Neutrophil (primary cell): ENCODE measurements around the gene TMEM8B.
A peak's percentile ranks its signal among the peaks of the same experiment; 100 is the strongest.

Experiments
- H3K27ac ChIP-seq: fragments of 200-600 bp; sonication (generic); 2 replicates; pipeline ENCODE4 v1.5.1; 2016; ENCODE audit warnings: mild to moderate bottlenecking, moderate library complexity
- H3K27me3 ChIP-seq: fragments of 200-600 bp; sonication (generic); 2 replicates; pipeline ENCODE4 v1.6.0; 2016; ENCODE audit warnings: mild to moderate bottlenecking
- H3K36me3 ChIP-seq: fragments of 200-600 bp; sonication (generic); 2 replicates; pipeline ENCODE4 v1.5.1; 2017
- H3K4me1 ChIP-seq, 2 experiments: fragments of 200-600 bp in 1 of 2; sonication (generic) in 1 of 2; 1 replicate in 1 of 2; 2 replicates in 1 of 2; pipeline versions ENCODE4 v1.5.1 to v1.6.1; 2013 to 2016; ENCODE audit warnings: low read depth in 1 of 2, low read length in 1 of 2, mild to moderate bottlenecking in 1 of 2, moderate library complexity in 1 of 2; ENCODE audit not compliant: control insufficient read depth in 1 of 2, insufficient read depth in 1 of 2
- H3K4me3 ChIP-seq, 2 experiments: fragments of 200-600 bp in 1 of 2; sonication (generic) in 1 of 2; 1 replicate in 1 of 2; 2 replicates in 1 of 2; pipeline ENCODE4 v1.5.1; 2013 to 2016; ENCODE audit warnings: low read depth in 1 of 2, low read length in 1 of 2, mild to moderate bottlenecking in 1 of 2, moderate library complexity in 1 of 2
- H3K9me3 ChIP-seq: fragments of 200-600 bp; sonication (generic); 2 replicates; pipeline ENCODE4 v1.5.1; 2016
- TF ChIP-seq, protein P1 (sequence below): fragments of 200-600 bp; sonication (generic); IDR thresholded peaks from 2 replicates; pipeline ENCODE4 v1.5.1; 2016; ENCODE audit warnings: antibody characterized with exemption

The TMEM8B gene

GRCh38 chr9:35801328-35802128, 27.5 kb upstream of the TMEM8B start:
- no peak overlapping the region for H3K27ac ChIP-seq
- TF ChIP-seq, protein P1, sequence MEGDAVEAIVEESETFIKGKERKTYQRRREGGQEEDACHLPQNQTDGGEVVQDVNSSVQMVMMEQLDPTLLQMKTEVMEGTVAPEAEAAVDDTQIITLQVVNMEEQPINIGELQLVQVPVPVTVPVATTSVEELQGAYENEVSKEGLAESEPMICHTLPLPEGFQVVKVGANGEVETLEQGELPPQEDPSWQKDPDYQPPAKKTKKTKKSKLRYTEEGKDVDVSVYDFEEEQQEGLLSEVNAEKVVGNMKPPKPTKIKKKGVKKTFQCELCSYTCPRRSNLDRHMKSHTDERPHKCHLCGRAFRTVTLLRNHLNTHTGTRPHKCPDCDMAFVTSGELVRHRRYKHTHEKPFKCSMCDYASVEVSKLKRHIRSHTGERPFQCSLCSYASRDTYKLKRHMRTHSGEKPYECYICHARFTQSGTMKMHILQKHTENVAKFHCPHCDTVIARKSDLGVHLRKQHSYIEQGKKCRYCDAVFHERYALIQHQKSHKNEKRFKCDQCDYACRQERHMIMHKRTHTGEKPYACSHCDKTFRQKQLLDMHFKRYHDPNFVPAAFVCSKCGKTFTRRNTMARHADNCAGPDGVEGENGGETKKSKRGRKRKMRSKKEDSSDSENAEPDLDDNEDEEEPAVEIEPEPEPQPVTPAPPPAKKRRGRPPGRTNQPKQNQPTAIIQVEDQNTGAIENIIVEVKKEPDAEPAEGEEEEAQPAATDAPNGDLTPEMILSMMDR: no peak
- no peaks in the 10 kb centered on the region for H3K36me3 ChIP-seq
- no peak overlapping the region for H3K4me3 ChIP-seq
- no peaks in the 10 kb centered on the region for H3K4me1 ChIP-seq
- no peaks in the 10 kb centered on the region for H3K9me3 ChIP-seq
- H3K27me3 ChIP-seq: peaks cover 10% of the 10 kb centered on the region

DNA sequence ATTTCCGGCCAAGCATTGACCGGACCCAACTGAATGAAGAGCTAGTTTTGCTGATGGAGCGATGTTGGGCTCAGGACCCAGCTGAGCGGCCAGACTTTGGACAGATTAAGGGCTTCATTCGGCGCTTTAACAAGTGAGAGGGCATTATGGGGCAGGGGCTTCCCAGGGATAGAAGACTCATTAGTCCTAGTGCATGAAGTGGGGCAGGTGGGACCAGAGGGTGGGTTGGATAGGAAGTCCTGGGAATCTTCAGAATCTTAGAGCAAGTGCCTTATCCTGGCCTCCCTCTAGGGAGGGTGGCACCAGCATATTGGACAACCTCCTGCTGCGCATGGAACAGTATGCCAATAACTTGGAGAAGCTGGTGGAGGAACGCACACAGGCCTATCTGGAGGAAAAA, 22.9 kb upstream of the TMEM8B start:
- Histone ChIP-seq H3K27ac (no peak overlapping the region), H3K9me3 (no peaks in the 10 kb centered on the region), H3K4me1 (no peaks in the 10 kb centered on the region), H3K27me3 (peaks cover 10% of the 10 kb centered on the region), H3K36me3 (no peaks in the 10 kb centered on the region), H3K4me3 (no peak overlapping the region)
- TF ChIP-seq, protein P1: no peak

DNA sequence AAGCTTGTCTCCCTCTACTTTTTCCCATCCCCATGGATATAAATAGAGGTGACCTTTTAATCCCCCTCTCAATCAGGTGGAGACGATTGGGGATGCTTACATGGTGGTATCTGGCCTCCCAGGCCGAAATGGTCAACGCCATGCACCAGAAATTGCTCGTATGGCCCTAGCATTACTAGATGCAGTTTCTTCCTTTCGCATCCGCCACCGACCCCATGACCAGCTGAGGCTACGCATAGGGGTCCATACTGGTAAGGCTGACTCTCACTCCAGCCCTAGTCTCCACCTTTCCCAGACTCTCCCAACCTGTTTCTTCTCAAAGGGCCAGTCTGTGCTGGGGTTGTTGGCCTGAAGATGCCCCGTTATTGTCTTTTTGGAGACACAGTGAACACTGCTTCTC, 20.6 kb upstream of the TMEM8B start:
- H3K27ac ChIP-seq: no peak overlapping the region
- TF ChIP-seq, protein P1: no peak
- H3K9me3 ChIP-seq: no peaks in the 10 kb centered on the region
- H3K27me3 ChIP-seq: peaks cover 10% of the 10 kb centered on the region
- H3K4me1 ChIP-seq: peaks cover 13 to 14% of the 10 kb centered on the region in 2 experiments
- H3K4me3 ChIP-seq: no peak overlapping the region
- no peaks in the 10 kb centered on the region for H3K36me3 ChIP-seq

- TF ChIP-seq, protein P1: no peak
- Histone ChIP-seq H3K4me3 (no peak overlapping the region), H3K36me3 (no peaks in the 10 kb centered on the region), H3K4me1 (peaks cover 23 to 25% of the 10 kb centered on the region in 2 experiments), H3K9me3 (no peaks in the 10 kb centered on the region), H3K27ac (no peak overlapping the region), H3K27me3 (peaks cover under 1% of the 10 kb centered on the region)
These were observed 18.9 kb upstream of the TMEM8B start for GRCh38 chr9:35810122-35810521.

DNA sequence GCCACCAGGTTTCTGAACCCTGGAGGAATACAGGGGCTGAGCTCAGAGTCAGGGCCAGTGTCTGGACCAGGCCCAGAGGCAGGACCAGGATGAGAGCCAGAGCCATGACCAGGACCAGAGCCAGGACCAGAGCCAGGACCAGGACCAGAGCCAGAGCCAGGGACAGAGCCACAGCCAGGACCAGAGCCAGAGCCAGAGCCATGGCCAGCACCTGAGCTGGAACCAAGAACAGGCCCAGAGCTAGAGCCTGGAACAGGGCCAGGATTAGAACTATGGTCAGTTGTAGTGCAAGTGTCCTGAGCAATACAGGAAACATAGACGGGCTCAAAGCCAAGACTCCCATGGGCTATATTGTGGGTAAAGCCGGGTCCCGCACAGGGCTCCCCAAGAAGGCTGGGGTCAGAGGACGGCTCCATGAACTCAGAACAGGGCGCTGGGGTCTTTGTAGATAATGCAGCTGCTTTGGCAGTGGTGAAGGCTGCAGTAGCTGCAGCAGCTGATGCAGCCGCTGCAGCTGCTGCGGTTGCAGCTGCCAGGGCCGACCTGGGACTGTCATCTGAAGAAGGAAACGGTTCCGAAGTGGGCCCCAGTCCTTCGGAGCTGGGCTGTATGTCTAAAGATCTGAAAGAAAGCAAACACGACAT, 17.5 kb upstream of the TMEM8B start:
- TF ChIP-seq, protein P1: no peak
- peak overlapping the region; percentile 64 for H3K27ac ChIP-seq
- no peaks in the 10 kb centered on the region for H3K9me3 ChIP-seq
- H3K4me1 ChIP-seq: peaks cover 28% of the 10 kb centered on the region in 2 experiments
- peaks cover 1% of the 10 kb centered on the region for H3K27me3 ChIP-seq
- no peaks in the 10 kb centered on the region for H3K36me3 ChIP-seq
- H3K4me3 ChIP-seq: peak overlapping the region; percentile 60 to 68
